ENCODE measurements around the gene TMEM138. TPM values are rescaled to one million over a fixed set of nuclear protein-coding genes. Genes with fewer than 3 reads are reported as not detected.
A peak's percentile ranks its signal among the peaks of the same experiment; 100 is the strongest.

TMEM138 gene
- total RNA-seq, 1 experiment from 2014 or later: 43.6 TPM

DNA sequence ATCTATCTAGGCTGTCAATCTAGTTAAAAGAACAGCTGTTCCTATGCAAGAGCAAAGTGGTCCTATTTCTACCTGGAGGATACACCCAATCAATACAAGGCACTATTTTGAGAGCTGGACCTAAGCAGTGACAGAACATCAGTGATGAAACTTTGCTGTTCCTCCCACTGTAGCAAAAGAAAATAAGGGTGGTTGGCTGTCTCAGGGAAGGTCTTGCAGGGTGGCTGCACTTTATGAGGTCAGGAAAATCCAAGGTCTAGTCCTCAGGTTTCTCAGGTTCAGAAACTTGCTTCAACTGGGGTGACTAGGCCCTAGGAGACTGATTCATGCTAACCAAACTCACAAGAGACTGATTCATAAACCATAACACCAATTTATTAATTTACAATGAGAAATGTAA lies 56.0 kb downstream of the TMEM138 start:
- Histone ChIP-seq H3K14ac (ENCODE audit: insufficient read depth, low read length) (no peak overlapping the region), H3T11ph (ENCODE audit: low read length) (no peak overlapping the region), H4K8ac (replicated peaks; ENCODE audit: insufficient read length, low read depth, low read length) (no peak overlapping the region), H2AK5ac (ENCODE audit: insufficient read length, low read length) (no peak overlapping the region), H3K23ac (ENCODE audit: insufficient read length, low read depth, low read length) (no peak overlapping the region), H3K4me2 (ENCODE audit: insufficient read depth, insufficient read length, low read length) (no peak overlapping the region), H2BK15ac (ENCODE audit: low read depth, low read length) (no peak overlapping the region), H3K56ac (ENCODE audit: insufficient read length, low read depth, low read length) (no peak overlapping the region), H3K4ac (ENCODE audit: low read depth, low read length) (no peak overlapping the region), H3K79me1 (ENCODE audit: insufficient read depth, low read depth, low read length, poor library complexity, severe bottlenecking) (peaks cover 11% of the 10 kb centered on the region), H3K79me2 (ENCODE audit: insufficient read depth, low read length) (no peaks in the 10 kb centered on the region; the same call in 1 of the 2 replicates), H3K27ac (ENCODE audit: insufficient read length, low read depth, low read length) (no peak overlapping the region), H3K9me3 (ENCODE audit: control insufficient read depth, low read depth, low read length) (no peaks in the 10 kb centered on the region), H4K20me1 (ENCODE audit: control insufficient read depth, insufficient read depth, insufficient read length) (no peaks in the 10 kb centered on the region), H3K27me3 (ENCODE audit: insufficient read depth, low read length) (no peaks in the 10 kb centered on the region), H3K23me2 (ENCODE audit: insufficient read length, low read depth, low read length, poor library complexity, severe bottlenecking) (no peaks in the 10 kb centered on the region), H2BK12ac (ENCODE audit: insufficient read length, low read depth, low read length) (no peak overlapping the region), H2BK120ac (ENCODE audit: low read depth, low read length, poor library complexity, severe bottlenecking) (no peak overlapping the region), H2AFZ (ENCODE audit: low read length) (no peak overlapping the region), H3K18ac (ENCODE audit: insufficient read length, low read depth, low read length) (no peak overlapping the region), H3K4me1 (ENCODE audit: insufficient read depth, low read length) (no peaks in the 10 kb centered on the region), H4K5ac (ENCODE audit: insufficient read length, low read depth, low read length) (no peak overlapping the region), H2BK20ac (ENCODE audit: low read depth, low read length, poor library complexity, severe bottlenecking) (no peak overlapping the region), H3K9ac (ENCODE audit: extremely low read depth, insufficient read length, low read length) (no peak overlapping the region), H2BK5ac (ENCODE audit: insufficient read length, low read length) (no peak overlapping the region), H4K91ac (ENCODE audit: insufficient read length, low read depth, low read length) (no peak overlapping the region)
- no peak overlapping the region for H3K4me3 Mint-ChIP-seq
- no peaks in the 10 kb centered on the region for H3K9me3 Mint-ChIP-seq
- no peak for DNase-seq
- no peaks in the 10 kb centered on the region; a peak in 1 of 4 replicates for H3K4me1 Mint-ChIP-seq
- no peaks in the 10 kb centered on the region for H3K27me3 Mint-ChIP-seq (ENCODE audit: low read depth)
- H3K27ac Mint-ChIP-seq: peak overlapping the region in 2 of 3 experiments; percentile 27 to 53; a peak in 4 of 7 replicates
- no peak for TF ChIP-seq CTCF (conservative IDR thresholded peaks at IDR 0.05)
- peaks cover 52 to 96% (median 95%) of the 10 kb centered on the region in 3 experiments; a peak in 6 of 7 replicates for H3K36me3 Mint-ChIP-seq (ENCODE audit: insufficient read depth in 1 of 3, low read depth in 3 of 3)

Other genes starting within 250 kb of the TMEM138 start
- 17.3 and 19.0 TPM in 2 replicates for gene VPS37C, start 200.9 kb upstream of the TMEM138 start, total RNA-seq (2021)
- gene PGA3, start 158.9 kb upstream of the TMEM138 start, total RNA-seq (2021): not detected in 2 replicates
- gene PGA4, start 140.0 kb upstream of the TMEM138 start, total RNA-seq (2021): not detected in 2 replicates
- gene PGA5, start 121.2 kb upstream of the TMEM138 start, total RNA-seq (2021): 0.33 TPM in 1 of 2 replicates, not detected in the other
- gene VWCE, start 67.1 kb upstream of the TMEM138 start, total RNA-seq (2021): 18.7 and 20.6 TPM in 2 replicates
- gene DDB1, start 29.3 kb upstream of the TMEM138 start, total RNA-seq (2021): 294 and 297 TPM in 2 replicates
- 59.0 and 65.0 TPM in 2 replicates for gene TKFC, start 29.1 kb upstream of the TMEM138 start, total RNA-seq (2021)
- gene CYB561A3, start 492 bp upstream of the TMEM138 start, total RNA-seq (2021): 21.7 and 23.1 TPM in 2 replicates
- 24.3 and 25.2 TPM in 2 replicates for gene TMEM216, start 30.2 kb downstream of the TMEM138 start, total RNA-seq (2021)
- gene CPSF7, start 67.6 kb downstream of the TMEM138 start, total RNA-seq (2021): 133 and 145 TPM in 2 replicates
- 41.8 and 45.2 TPM in 2 replicates for gene SDHAF2, start 67.8 kb downstream of the TMEM138 start, total RNA-seq (2021)
- 0.31 and 0.39 TPM in 2 replicates for gene LRRC10B, start 146.4 kb downstream of the TMEM138 start, total RNA-seq (2021)
- 7.0 and 8.8 TPM in 2 replicates for gene SYT7, start 218.7 kb downstream of the TMEM138 start, total RNA-seq (2021)